OCI-LY1 (cell line): ENCODE results near the gene STK17A.

Experiments
- H2AFZ ChIP-seq: fragments of 200-600 bp; sonication (generic), shearing (Covaris generic); 2 replicates; pipeline ENCODE4 v1.6.0; 2014; ENCODE audit warnings: antibody characterized with exemption, mild to moderate bottlenecking, low read length
- H3F3A ChIP-seq: fragments of 200-600 bp; sonication (generic), shearing (Covaris generic); 2 replicates; pipeline ENCODE4 v1.6.0; 2014; ENCODE audit warnings: mild to moderate bottlenecking, antibody characterized with exemption, low read length, moderate library complexity; ENCODE audit not compliant: insufficient read depth
- H3K27ac ChIP-seq: fragments of 200-600 bp; sonication (generic); 2 replicates; pipeline ENCODE4 v1.5.1; 2014; ENCODE audit warnings: low read length, mixed run types, mild to moderate bottlenecking, low read depth; ENCODE audit not compliant: poor library complexity, severe bottlenecking
- H3K27me3 ChIP-seq: fragments of 200-600 bp; sonication (generic); 2 replicates; pipeline ENCODE4 v1.6.0; 2014; ENCODE audit warnings: antibody characterized with exemption, mild to moderate bottlenecking, low read length, moderate library complexity; ENCODE audit not compliant: insufficient read depth
- H3K36me3 ChIP-seq: fragments of 200-600 bp; sonication (generic); 2 replicates; pipeline ENCODE4 v1.6.1; 2014; ENCODE audit warnings: mild to moderate bottlenecking, antibody characterized with exemption, low read length, moderate library complexity, mixed read lengths; ENCODE audit not compliant: insufficient read depth
- H3K4me1 ChIP-seq: fragments of 200-600 bp; sonication (generic); 2 replicates; pipeline ENCODE4 v1.5.1; 2014; ENCODE audit warnings: mild to moderate bottlenecking, low read length, moderate library complexity; ENCODE audit not compliant: insufficient read depth, severe bottlenecking
- H3K4me2 ChIP-seq: fragments of 200-600 bp; sonication (generic), shearing (Covaris generic); 2 replicates; pipeline ENCODE4 v1.6.1; 2014; ENCODE audit warnings: low read length
- H3K4me3 ChIP-seq: fragments of 200-600 bp; sonication (generic); 2 replicates; pipeline ENCODE4 v1.5.1; 2014; ENCODE audit warnings: low read length, low read depth, mild to moderate bottlenecking, mixed read lengths; ENCODE audit not compliant: poor library complexity, severe bottlenecking
- H3K79me2 ChIP-seq: fragments of 200-600 bp; shearing (Covaris generic); 2 replicates; pipeline ENCODE4 v1.6.1; 2016; ENCODE audit warnings: mixed run types, low read length, mixed read lengths; ENCODE audit not compliant: insufficient read depth
- H3K9ac ChIP-seq: fragments of 200-600 bp; sonication (generic), shearing (Covaris generic); 2 replicates; pipeline ENCODE4 v1.6.1; 2014; ENCODE audit warnings: mild to moderate bottlenecking, low read length, mixed read lengths
- H3K9me2 ChIP-seq: fragments of 200-600 bp; sonication (generic), shearing (Covaris generic); 2 replicates; pipeline ENCODE4 v1.6.1; 2014; ENCODE audit warnings: low read depth, mild to moderate bottlenecking, low read length, mixed read lengths
- H3K9me3 ChIP-seq: fragments of 200-600 bp; shearing (Covaris generic); 2 replicates; pipeline ENCODE4 v1.6.1; 2014; ENCODE audit warnings: low read length, mixed read lengths
- H4K20me1 ChIP-seq: fragments of 200-600 bp; sonication (generic), shearing (Covaris generic); 2 replicates; pipeline ENCODE4 v1.6.0; 2016; ENCODE audit warnings: mild to moderate bottlenecking, low read length; ENCODE audit not compliant: insufficient read depth
- CTCF ChIP-seq: fragments of 200-600 bp; sonication (generic), shearing (Covaris generic); IDR thresholded peaks from 2 replicates; pipeline ENCODE4 v1.5.1; 2017; ENCODE audit warnings: mild to moderate bottlenecking, antibody characterized with exemption, low read length, moderate library complexity, mixed read lengths
- EZH2 ChIP-seq: fragments of 200-600 bp; sonication (generic), shearing (Covaris generic); IDR thresholded peaks from 2 replicates; pipeline ENCODE4 v1.8.0; 2017; ENCODE audit warnings: borderline replicate concordance, mixed run types, mild to moderate bottlenecking, antibody characterized with exemption, low read length, moderate library complexity, mixed read lengths

Gene STK17A

GRCh38 chr7:43538404-43538771 lies 44.5 kb upstream of the STK17A start:
- Histone ChIP-seq H3K9me2 (no peaks in the 10 kb centered on the region), H3K4me3 (no peak overlapping the region), H3K27ac (no peak overlapping the region), H3K27me3 (0 out of 2 replicates have a peak, but pooled peaks cover 3% of the 10 kb centered on the region), H3F3A (no peaks in the 10 kb centered on the region), H4K20me1 (no peaks in the 10 kb centered on the region), H3K36me3 (no peaks in the 10 kb centered on the region), H3K4me2 (no peak overlapping the region), H3K9me3 (no peaks in the 10 kb centered on the region), H3K9ac (no peak overlapping the region), H3K4me1 (no peaks in the 10 kb centered on the region), H2AFZ (no peak overlapping the region), H3K79me2 (no peaks in the 10 kb centered on the region)
- TF ChIP-seq CTCF (no peak), EZH2 (no peak)

- no peaks in the 10 kb centered on the region for H3K9me2 ChIP-seq
- no peak overlapping the region for H3K9ac ChIP-seq
- no peak overlapping the region for H3K27ac ChIP-seq
- no peaks in the 10 kb centered on the region for H3K4me1 ChIP-seq
- no peaks in the 10 kb centered on the region for H3K36me3 ChIP-seq
- H3K79me2 ChIP-seq, result no peaks in the 10 kb centered on the region
- H3K4me3 ChIP-seq, result no peak overlapping the region
- no peak overlapping the region for H3K4me2 ChIP-seq
- no peaks in the 10 kb centered on the region for H3K9me3 ChIP-seq
- H3F3A ChIP-seq, result no peaks in the 10 kb centered on the region
- H4K20me1 ChIP-seq, result no peaks in the 10 kb centered on the region
- TF ChIP-seq EZH2 (no peak), CTCF (no peak)
- H2AFZ ChIP-seq, result no peak overlapping the region
- no peaks in the 10 kb centered on the region for H3K27me3 ChIP-seq
Measured at GRCh38 chr7:43540471-43540870, 42.4 kb upstream of the STK17A start.

GRCh38 chr7:43542716-43543115 lies 40.2 kb upstream of the STK17A start:
- Histone ChIP-seq H3K27me3 (no peaks in the 10 kb centered on the region), H3K36me3 (no peaks in the 10 kb centered on the region), H4K20me1 (no peaks in the 10 kb centered on the region), H2AFZ (no peak overlapping the region), H3K79me2 (no peaks in the 10 kb centered on the region), H3F3A (no peaks in the 10 kb centered on the region), H3K9ac (no peak overlapping the region), H3K4me3 (no peak overlapping the region), H3K27ac (no peak overlapping the region), H3K9me2 (no peaks in the 10 kb centered on the region), H3K4me2 (no peak overlapping the region), H3K4me1 (no peaks in the 10 kb centered on the region), H3K9me3 (no peaks in the 10 kb centered on the region)
- TF ChIP-seq CTCF, result no peak
- TF ChIP-seq EZH2, result no peak
